WTC11 (cell line): ENCODE data around the gene POU2F1. TPM values are rescaled to one million over a fixed set of nuclear protein-coding genes. Genes with fewer than 3 reads are reported as not detected.

Experiments used
- ATAC-seq: fragments of 200-7000 bp; cut with Tn5 transposase; 2 replicates; pipeline ENCODE4 v1.10.0; 2021; ENCODE audit warnings: mild to moderate bottlenecking, moderate library complexity
- CTCF ChIA-PET: fragments of 300-600 bp; sonication (Branson Sonifier 250); formaldehyde crosslinking; loops from one replicate; lab custom pipeline; 2021; ENCODE audit warnings: antibody characterized with exemption; lab: Charles Lee
- POLR2A ChIA-PET: fragments of 350-600 bp; sonication (Branson Sonifier 250); formaldehyde crosslinking; loops from one replicate; lab custom pipeline; 2021; ENCODE audit warnings: antibody characterized with exemption; lab: Charles Lee
- DNase-seq: peaks from one replicate; pipeline ENCODE4 v3.0.0; 2021; ENCODE audit warnings: low spot score
- H3K27ac Mint-ChIP-seq: 2 replicates; pipeline ENCODE4 v1.8.0; 2021; ENCODE audit warnings: mixed read lengths
- H3K27me3 Mint-ChIP-seq: 2 replicates; pipeline ENCODE4 v1.8.0; 2021; ENCODE audit warnings: low read depth, mild to moderate bottlenecking, moderate library complexity, mixed read lengths
- H3K36me3 Mint-ChIP-seq: 2 replicates; pipeline ENCODE4 v1.8.0; 2021; ENCODE audit warnings: mixed read lengths
- H3K4me1 Mint-ChIP-seq: 2 replicates; pipeline ENCODE4 v1.8.0; 2022; ENCODE audit warnings: mixed read lengths
- H3K4me3 Mint-ChIP-seq: 2 replicates; pipeline ENCODE4 v1.8.0; 2021; ENCODE audit warnings: mild to moderate bottlenecking, moderate library complexity, mixed read lengths
- H3K9me3 Mint-ChIP-seq: 2 replicates; pipeline ENCODE4 v1.8.0; 2021; ENCODE audit warnings: mixed read lengths
- ELF4 ChIP-seq: sonication (generic); formaldehyde crosslinking; IDR thresholded peaks from 2 replicates; pipeline ENCODE4 v1.8.1; 2022; ENCODE audit warnings: low read depth, mild to moderate bottlenecking, moderate library complexity, missing genetic modification reagents
- ESRRA ChIP-seq: sonication (generic); formaldehyde crosslinking; IDR thresholded peaks from 2 replicates; pipeline ENCODE4 v1.8.1; 2022; ENCODE audit warnings: mild to moderate bottlenecking, missing genetic modification reagents, borderline replicate concordance
- FOXJ3 ChIP-seq: sonication (generic); formaldehyde crosslinking; IDR thresholded peaks from 2 replicates; pipeline ENCODE4 v1.9.0; 2021; ENCODE audit warnings: missing genetic modification reagents, mild to moderate bottlenecking, borderline replicate concordance
- GABPB1 ChIP-seq: sonication (generic); formaldehyde crosslinking; IDR thresholded peaks from 2 replicates; pipeline ENCODE4 v1.8.1; 2023; ENCODE audit warnings: mild to moderate bottlenecking, missing genetic modification reagents
- JUN ChIP-seq: sonication (generic); formaldehyde crosslinking; IDR thresholded peaks from 2 replicates; pipeline ENCODE4 v1.8.0; 2023; ENCODE audit warnings: mild to moderate bottlenecking, missing genetic modification reagents
- NFE2L1 ChIP-seq: sonication (generic); formaldehyde crosslinking; IDR thresholded peaks from 2 replicates; pipeline ENCODE4 v1.8.1; 2023; ENCODE audit warnings: missing genetic modification reagents
- NFYB ChIP-seq: sonication (generic); formaldehyde crosslinking; conservative IDR thresholded peaks from 2 replicates; pipeline ENCODE4 v1.8.0; 2022; ENCODE audit warnings: low read depth, missing genetic modification reagents
- SMAD3 ChIP-seq: sonication (generic); formaldehyde crosslinking; IDR thresholded peaks from 2 replicates; pipeline ENCODE4 v1.8.0; 2022; ENCODE audit warnings: missing genetic modification reagents, mild to moderate bottlenecking, borderline replicate concordance
- TEAD4 ChIP-seq: sonication (generic); formaldehyde crosslinking; IDR thresholded peaks from 2 replicates; pipeline ENCODE4 v1.8.0; 2022; ENCODE audit warnings: mild to moderate bottlenecking, missing genetic modification reagents
- total RNA-seq: library from RNA; stranded (reverse); gene quantifications from 3 replicates; pipeline ENCODE4 v1.2.3, GENCODE V29; 2021
- TF ChIP-seq, protein P1 (sequence below): sonication (generic); formaldehyde crosslinking; IDR thresholded peaks from 2 replicates; pipeline ENCODE4 v1.8.0; 2023; ENCODE audit warnings: missing genetic modification reagents, mild to moderate bottlenecking, borderline replicate concordance
- TF ChIP-seq, protein P2 (sequence below): fragments of 250-450 bp; sonication (Bioruptor Pico); IDR thresholded peaks from 2 replicates; pipeline ENCODE4 v1.9.0; 2021; ENCODE audit warnings: mild to moderate bottlenecking
- TF ChIP-seq, protein P3 (sequence below): sonication (generic); formaldehyde crosslinking; IDR thresholded peaks from 2 replicates; pipeline ENCODE4 v1.8.1; 2022; ENCODE audit warnings: missing genetic modification reagents, borderline replicate concordance
- TF ChIP-seq, protein P4 (sequence below): fragments of 250-450 bp; sonication (Bioruptor Pico); IDR thresholded peaks from 2 replicates; pipeline ENCODE4 v1.9.0; 2021; ENCODE audit warnings: mild to moderate bottlenecking, borderline replicate concordance
- TF ChIP-seq, protein P5 (sequence below): sonication (generic); formaldehyde crosslinking; IDR thresholded peaks from 2 replicates; pipeline ENCODE4 v1.8.0; 2022; ENCODE audit warnings: missing genetic modification reagents

The POU2F1 gene
- total RNA-seq, 1 experiment from 2014 or later, result 51.3 TPM

DNA sequence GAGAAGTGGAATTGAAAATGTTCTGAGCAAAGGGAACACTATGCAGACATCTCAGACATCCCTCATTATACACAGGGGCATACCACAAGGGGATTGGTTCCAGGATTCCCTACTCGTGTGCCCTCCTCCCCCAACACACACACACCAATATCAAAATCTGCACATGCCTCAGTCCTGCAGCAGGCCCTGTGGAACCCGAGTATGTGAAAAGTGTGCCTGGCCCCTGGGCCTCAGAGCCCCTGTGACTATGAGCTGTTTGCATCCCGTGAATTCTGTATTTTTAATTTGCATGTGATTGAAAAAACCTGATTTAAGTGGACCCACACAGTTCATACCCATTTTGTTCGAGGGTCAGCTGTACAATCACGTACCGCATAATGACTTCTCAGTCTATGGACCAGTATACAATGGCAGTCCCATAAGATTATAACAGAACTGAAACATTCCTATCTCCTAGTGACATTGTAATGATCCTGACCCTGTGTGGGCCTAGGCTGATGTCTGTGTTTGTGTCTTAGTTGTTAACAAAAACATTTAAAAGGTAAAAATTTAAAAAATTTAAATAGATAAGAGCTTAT lies 11.3 kb downstream of the POU2F1 start:
- CTCF ChIA-PET, result interaction anchor here (1.0 to 2.0 kb wide), 2 partner anchors 11 to 240 kb away, joined by 3 to 13 read pairs; partner anchors contain the start of gene POU2F1
- no peak for ATAC-seq
- Mint-ChIP-seq H3K36me3 (no peaks in the 10 kb centered on the region), H3K27me3 (no peaks in the 10 kb centered on the region)
- DNase-seq, result no peak
- TF ChIP-seq, protein P1, sequence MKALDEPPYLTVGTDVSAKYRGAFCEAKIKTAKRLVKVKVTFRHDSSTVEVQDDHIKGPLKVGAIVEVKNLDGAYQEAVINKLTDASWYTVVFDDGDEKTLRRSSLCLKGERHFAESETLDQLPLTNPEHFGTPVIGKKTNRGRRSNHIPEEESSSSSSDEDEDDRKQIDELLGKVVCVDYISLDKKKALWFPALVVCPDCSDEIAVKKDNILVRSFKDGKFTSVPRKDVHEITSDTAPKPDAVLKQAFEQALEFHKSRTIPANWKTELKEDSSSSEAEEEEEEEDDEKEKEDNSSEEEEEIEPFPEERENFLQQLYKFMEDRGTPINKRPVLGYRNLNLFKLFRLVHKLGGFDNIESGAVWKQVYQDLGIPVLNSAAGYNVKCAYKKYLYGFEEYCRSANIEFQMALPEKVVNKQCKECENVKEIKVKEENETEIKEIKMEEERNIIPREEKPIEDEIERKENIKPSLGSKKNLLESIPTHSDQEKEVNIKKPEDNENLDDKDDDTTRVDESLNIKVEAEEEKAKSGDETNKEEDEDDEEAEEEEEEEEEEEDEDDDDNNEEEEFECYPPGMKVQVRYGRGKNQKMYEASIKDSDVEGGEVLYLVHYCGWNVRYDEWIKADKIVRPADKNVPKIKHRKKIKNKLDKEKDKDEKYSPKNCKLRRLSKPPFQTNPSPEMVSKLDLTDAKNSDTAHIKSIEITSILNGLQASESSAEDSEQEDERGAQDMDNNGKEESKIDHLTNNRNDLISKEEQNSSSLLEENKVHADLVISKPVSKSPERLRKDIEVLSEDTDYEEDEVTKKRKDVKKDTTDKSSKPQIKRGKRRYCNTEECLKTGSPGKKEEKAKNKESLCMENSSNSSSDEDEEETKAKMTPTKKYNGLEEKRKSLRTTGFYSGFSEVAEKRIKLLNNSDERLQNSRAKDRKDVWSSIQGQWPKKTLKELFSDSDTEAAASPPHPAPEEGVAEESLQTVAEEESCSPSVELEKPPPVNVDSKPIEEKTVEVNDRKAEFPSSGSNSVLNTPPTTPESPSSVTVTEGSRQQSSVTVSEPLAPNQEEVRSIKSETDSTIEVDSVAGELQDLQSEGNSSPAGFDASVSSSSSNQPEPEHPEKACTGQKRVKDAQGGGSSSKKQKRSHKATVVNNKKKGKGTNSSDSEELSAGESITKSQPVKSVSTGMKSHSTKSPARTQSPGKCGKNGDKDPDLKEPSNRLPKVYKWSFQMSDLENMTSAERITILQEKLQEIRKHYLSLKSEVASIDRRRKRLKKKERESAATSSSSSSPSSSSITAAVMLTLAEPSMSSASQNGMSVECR (CRISPR knock-in tag), result no peak
- TF ChIP-seq ELF4 (CRISPR knock-in tag) (no peak), NFYB (CRISPR knock-in tag) (no peak), TEAD4 (CRISPR knock-in tag) (no peak), NFE2L1 (CRISPR knock-in tag) (no peak), ESRRA (CRISPR knock-in tag) (no peak), GABPB1 (no peak), JUN (no peak), FOXJ3 (CRISPR knock-in tag) (no peak), SMAD3 (CRISPR knock-in tag) (no peak)
- TF ChIP-seq, protein P2, sequence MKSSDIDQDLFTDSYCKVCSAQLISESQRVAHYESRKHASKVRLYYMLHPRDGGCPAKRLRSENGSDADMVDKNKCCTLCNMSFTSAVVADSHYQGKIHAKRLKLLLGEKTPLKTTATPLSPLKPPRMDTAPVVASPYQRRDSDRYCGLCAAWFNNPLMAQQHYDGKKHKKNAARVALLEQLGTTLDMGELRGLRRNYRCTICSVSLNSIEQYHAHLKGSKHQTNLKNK (CRISPR knock-in tag), result no peak
- TF ChIP-seq, protein P3, sequence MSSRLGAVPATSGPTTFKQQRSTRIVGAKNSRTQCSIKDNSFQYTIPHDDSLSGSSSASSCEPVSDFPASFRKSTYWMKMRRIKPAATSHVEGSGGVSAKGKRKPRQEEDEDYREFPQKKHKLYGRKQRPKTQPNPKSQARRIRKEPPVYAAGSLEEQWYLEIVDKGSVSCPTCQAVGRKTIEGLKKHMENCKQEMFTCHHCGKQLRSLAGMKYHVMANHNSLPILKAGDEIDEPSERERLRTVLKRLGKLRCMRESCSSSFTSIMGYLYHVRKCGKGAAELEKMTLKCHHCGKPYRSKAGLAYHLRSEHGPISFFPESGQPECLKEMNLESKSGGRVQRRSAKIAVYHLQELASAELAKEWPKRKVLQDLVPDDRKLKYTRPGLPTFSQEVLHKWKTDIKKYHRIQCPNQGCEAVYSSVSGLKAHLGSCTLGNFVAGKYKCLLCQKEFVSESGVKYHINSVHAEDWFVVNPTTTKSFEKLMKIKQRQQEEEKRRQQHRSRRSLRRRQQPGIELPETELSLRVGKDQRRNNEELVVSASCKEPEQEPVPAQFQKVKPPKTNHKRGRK (CRISPR knock-in tag), result no peak
- TF ChIP-seq, protein P4, sequence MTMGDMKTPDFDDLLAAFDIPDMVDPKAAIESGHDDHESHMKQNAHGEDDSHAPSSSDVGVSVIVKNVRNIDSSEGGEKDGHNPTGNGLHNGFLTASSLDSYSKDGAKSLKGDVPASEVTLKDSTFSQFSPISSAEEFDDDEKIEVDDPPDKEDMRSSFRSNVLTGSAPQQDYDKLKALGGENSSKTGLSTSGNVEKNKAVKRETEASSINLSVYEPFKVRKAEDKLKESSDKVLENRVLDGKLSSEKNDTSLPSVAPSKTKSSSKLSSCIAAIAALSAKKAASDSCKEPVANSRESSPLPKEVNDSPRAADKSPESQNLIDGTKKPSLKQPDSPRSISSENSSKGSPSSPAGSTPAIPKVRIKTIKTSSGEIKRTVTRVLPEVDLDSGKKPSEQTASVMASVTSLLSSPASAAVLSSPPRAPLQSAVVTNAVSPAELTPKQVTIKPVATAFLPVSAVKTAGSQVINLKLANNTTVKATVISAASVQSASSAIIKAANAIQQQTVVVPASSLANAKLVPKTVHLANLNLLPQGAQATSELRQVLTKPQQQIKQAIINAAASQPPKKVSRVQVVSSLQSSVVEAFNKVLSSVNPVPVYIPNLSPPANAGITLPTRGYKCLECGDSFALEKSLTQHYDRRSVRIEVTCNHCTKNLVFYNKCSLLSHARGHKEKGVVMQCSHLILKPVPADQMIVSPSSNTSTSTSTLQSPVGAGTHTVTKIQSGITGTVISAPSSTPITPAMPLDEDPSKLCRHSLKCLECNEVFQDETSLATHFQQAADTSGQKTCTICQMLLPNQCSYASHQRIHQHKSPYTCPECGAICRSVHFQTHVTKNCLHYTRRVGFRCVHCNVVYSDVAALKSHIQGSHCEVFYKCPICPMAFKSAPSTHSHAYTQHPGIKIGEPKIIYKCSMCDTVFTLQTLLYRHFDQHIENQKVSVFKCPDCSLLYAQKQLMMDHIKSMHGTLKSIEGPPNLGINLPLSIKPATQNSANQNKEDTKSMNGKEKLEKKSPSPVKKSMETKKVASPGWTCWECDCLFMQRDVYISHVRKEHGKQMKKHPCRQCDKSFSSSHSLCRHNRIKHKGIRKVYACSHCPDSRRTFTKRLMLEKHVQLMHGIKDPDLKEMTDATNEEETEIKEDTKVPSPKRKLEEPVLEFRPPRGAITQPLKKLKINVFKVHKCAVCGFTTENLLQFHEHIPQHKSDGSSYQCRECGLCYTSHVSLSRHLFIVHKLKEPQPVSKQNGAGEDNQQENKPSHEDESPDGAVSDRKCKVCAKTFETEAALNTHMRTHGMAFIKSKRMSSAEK (CRISPR knock-in tag), result no peak
- TF ChIP-seq, protein P5, sequence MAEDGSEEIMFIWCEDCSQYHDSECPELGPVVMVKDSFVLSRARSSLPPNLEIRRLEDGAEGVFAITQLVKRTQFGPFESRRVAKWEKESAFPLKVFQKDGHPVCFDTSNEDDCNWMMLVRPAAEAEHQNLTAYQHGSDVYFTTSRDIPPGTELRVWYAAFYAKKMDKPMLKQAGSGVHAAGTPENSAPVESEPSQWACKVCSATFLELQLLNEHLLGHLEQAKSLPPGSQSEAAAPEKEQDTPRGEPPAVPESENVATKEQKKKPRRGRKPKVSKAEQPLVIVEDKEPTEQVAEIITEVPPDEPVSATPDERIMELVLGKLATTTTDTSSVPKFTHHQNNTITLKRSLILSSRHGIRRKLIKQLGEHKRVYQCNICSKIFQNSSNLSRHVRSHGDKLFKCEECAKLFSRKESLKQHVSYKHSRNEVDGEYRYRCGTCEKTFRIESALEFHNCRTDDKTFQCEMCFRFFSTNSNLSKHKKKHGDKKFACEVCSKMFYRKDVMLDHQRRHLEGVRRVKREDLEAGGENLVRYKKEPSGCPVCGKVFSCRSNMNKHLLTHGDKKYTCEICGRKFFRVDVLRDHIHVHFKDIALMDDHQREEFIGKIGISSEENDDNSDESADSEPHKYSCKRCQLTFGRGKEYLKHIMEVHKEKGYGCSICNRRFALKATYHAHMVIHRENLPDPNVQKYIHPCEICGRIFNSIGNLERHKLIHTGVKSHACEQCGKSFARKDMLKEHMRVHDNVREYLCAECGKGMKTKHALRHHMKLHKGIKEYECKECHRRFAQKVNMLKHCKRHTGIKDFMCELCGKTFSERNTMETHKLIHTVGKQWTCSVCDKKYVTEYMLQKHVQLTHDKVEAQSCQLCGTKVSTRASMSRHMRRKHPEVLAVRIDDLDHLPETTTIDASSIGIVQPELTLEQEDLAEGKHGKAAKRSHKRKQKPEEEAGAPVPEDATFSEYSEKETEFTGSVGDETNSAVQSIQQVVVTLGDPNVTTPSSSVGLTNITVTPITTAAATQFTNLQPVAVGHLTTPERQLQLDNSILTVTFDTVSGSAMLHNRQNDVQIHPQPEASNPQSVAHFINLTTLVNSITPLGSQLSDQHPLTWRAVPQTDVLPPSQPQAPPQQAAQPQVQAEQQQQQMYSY (CRISPR knock-in tag), result no peak
- TF ChIP-seq, all 79 proteins: peak for 0
- POLR2A ChIA-PET, result interaction anchor here (0.6 kb wide), 1 partner anchor 1242 kb away, joined by 3 read pairs; no protein-coding TSS in a partner anchor
- peaks cover 79% of the 10 kb centered on the region for H3K4me1 Mint-ChIP-seq
- H3K9me3 Mint-ChIP-seq, result no peaks in the 10 kb centered on the region
- H3K27ac Mint-ChIP-seq, result peak overlapping the region; percentile 33; the same call in 1 of the 2 replicates
- no peak overlapping the region for H3K4me3 Mint-ChIP-seq
